ENCODE measurements around the gene DOCK8.
"Not testable (repeated sequence)": the region's sequence is repeated elsewhere in the genome, so short reads cannot be mapped to it uniquely, and the experiment has no call there.

Gene DOCK8

GRCh38 chr9:372128-372527 is 157.5 kb downstream of the DOCK8 start:
- no peak for DNase-seq

GRCh38 chr9:373759-374206 is 159.1 kb downstream of the DOCK8 start:
- DNase-seq = no peak

DNA sequence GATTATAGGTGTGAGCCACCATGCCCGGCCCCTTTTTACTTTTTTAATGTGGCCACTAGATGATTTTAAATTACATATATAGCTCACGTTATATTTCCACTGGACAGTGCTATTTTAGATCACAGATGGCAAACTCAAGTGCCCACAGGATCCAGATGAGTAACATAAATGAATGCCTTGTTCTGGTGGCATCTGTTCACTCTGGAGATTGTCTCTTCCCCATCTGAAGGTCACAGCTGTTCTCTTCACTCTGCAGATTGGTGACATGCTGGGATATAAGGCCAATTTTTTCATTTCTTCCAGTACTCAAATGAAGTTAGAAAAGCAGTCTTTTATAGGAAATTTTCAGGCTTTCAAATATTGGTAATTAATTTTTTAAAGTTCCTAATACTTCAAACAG is 160.1 kb downstream of the DOCK8 start:
- no peak for DNase-seq

DNA sequence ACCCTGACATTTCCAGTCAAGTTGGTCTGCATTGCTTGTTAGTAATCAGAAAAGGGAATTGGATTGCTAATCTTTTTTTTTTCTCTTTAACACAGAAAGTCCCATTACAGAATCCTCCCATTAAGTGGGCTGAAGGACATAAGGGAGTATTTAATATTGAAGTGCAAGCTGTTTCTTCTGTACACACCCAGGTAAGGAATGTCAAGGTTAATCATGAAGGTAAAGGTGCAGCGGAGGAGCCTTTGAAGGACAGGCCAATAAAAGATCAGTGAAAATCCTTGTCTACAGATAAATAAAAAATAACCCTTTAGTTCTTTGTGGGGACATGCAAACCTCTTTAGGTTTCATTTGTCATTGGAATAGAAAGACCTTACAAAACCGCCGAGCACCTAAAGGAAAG is 161.4 kb downstream of the DOCK8 start:
- no peak for DNase-seq

- DNase-seq = no peak
Measured at GRCh38 chr9:378263-378662, 163.6 kb downstream of the DOCK8 start.

- DNase-seq = no peak
Measured at GRCh38 chr9:382383-382782, 167.7 kb downstream of the DOCK8 start.

DNA sequence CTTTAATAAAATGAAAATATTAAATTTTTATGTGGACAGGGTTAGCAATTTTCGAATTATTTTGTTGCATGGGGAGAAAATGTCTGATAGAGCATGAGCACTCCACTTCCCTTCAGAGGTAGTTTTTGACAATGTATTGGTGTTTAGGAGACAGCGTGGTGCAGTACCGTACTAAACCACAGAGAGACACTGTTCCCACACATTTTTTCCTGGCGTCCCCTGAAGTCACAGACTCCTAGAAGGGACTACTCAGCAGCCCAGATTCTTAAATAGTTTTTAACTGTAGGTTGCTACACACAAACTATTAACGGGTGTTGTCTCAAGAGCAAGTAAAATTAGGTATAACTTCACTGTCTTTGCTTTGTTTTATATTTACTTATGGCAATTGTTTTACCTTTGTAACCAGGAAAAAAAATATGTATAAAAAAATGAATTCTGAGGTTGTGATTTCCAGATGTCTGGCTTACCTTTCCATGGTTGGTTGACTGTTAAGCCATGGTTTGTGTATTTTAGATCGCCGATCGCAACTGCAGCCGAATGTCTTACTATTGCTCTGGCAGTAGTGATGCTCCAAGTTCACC is 171.2 kb downstream of the DOCK8 start:
- DNase-seq = peak; percentile 66

GRCh38 chr9:389159-389558 is 174.5 kb downstream of the DOCK8 start:
- DNase-seq = no peak

DNA sequence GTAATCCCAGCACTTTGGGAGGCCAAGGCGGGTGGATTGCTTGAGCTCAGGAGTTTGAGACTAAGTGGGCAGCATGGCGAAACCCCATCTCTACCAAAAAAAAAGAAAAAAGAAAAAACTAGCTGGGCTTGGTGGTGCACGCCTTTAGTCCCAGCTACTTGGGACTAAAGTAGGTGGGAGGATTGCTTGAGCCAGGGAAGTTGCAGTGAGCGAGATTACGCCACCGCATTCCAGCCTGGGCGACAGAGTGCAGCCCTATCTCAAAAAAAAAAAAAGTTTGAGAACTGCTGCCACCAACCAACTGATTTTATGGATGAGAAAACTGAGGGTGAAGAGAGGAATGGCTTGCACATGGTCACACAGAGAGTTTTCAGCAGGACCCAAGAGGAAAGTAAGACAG is 175.1 kb downstream of the DOCK8 start:
- DNase-seq = no peak

GRCh38 chr9:392077-392804 is 177.6 kb downstream of the DOCK8 start:
- DNase-seq = no peak

DNA sequence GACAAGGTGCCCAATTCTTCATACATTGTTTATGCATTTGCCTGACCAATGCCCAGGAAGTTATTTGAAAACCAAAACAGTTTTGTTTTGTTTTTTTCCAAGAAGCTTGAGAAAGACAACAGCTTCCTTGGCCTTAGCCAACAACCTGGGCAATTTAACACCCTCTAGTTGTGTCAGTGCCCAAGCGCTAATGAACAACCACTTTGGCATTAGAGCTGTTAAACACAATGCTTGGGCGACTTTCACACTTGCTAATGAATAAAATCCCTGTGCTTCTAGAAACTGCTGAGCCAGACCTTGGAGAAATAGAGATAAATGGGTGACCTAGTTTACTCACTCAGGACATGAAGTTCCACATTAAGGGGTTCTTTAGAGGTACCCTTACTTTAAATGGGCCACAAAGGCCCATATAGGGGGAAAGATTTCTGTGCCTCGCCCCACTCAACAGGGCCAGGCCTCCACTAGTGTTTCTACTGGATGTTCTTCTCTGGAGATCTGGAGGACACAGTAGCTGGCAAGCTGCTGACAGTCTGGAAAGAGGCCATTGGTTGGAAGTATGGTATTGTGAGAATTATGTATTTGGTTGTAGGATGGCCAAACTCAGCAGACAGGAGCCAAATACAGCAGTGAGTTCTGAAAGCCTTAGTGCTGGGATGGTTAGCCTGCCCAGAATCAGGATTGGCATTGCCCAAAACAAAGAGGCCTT is 179.8 kb downstream of the DOCK8 start:
- DNase-seq = no peak

DNA sequence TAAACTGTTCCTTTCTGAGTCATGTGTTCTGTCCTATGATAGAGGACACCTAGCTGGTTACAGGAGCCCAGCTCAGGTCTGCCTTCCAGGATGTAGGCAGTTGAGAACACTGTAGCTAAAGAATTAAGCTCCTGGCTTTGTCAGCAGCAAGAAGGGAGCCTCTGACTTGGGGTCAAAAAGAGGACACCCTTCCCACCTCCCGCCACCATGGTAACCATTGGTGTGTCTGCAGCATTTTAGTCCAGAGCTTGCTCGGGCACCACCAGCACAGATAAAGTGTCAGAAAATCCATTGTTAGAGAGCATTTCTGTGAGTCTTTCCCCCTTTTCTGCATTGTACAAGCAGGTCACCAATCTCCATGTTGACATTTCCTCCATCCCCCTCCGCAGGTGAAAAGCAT is 181.7 kb downstream of the DOCK8 start:
- no peak for DNase-seq

DNA sequence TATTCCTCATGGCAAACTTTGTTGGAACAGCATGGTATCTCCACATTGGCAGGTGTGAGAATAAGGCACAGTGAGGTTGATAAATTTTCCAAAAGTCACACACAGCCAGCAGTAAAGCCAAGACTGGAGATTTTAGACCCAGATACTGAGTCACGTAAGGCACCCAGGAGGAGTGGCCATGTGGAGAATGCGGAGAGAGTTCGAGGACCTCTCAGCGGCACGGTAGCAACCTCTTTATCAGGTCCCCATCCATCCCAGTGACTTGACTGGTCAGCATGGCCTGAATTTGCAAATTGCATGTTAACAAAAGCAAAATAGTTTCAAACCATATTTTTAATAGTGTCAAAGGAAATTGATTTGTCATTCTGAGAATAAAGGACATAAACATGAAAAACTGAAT is 183.4 kb downstream of the DOCK8 start:
- no peak for DNase-seq

- no peak for DNase-seq
Measured at GRCh38 chr9:401223-401622, 186.6 kb downstream of the DOCK8 start.

- no peak for DNase-seq
Measured at GRCh38 chr9:404234-404633, 189.6 kb downstream of the DOCK8 start.

GRCh38 chr9:405341-405740 is 190.7 kb downstream of the DOCK8 start:
- no peak for DNase-seq

GRCh38 chr9:406886-407654 is 192.4 kb downstream of the DOCK8 start:
- DNase-seq = no peak

DNA sequence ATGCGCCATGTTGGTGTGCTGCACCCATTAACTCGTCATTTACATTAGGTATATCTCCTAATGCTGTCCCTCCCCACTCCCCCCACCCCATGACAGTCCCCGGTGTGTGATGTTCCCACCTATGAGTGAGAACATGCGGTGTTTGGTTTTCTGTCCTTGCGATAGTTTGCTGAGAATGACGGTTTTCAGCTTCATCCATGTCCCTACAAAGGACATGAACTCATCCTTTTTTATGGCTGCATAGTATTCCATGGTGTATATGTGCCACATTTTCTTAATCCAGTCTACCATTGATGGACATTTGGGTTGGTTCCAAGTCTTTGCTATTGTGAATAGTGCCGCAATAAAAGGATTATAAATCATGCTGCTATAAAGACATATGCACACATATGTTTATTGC is 195.0 kb downstream of the DOCK8 start:
- DNase-seq = not testable (repeated sequence)

- no peak for DNase-seq
Measured at GRCh38 chr9:414595-414994, 199.9 kb downstream of the DOCK8 start.

GRCh38 chr9:419571-420171 is 205.0 kb downstream of the DOCK8 start:
- no peak for DNase-seq

DNA sequence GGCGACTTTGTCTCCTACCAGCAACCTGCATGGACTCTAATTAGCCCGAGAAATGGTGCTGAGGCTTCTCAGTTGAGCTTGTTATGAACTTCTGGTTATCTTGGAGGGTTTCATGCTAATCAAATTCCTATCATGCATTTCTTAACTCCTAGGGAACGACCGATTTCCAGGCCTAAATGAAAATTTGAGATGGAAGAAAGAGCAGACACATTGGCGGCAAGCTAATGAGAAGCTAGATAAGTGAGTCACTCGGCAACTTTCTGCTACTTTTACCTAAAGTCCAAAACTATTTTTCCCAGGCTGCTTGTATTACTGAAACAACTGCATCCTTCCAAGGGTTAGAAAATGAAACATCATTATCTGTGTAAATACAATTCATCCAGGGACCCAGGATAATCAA is 207.2 kb downstream of the DOCK8 start:
- no peak for DNase-seq

- no peak for DNase-seq
Measured at GRCh38 chr9:426264-426663, 211.6 kb downstream of the DOCK8 start.

DNA sequence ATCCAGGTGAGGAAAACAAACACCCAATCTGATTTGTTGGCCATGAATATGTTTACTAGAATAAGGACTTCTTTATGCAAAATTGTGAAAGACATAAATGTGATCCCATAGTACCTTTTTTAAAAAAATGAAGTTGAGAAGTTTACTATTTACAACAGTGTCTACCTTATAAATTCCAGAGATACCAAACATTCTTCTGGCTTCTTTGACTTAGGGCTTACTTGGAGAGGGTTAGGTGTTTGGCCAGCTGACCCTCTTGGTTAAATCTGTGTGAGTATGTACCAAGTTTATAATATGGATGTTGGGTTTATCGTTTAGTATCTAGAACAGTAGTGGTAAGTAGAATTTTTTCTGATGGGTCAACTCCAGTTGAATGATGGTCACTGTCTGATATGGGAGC is 212.3 kb downstream of the DOCK8 start:
- no peak for DNase-seq

Data from NCI-H1105 treated with DMSO at 0.1 percent for 48 hours (cell line).